Kidney (tissue), 14 donors: Measurements from ENCODE around the gene LPIN1. TPM values are rescaled to one million over a fixed set of nuclear protein-coding genes. Genes with fewer than 3 reads are reported as not detected.

Source experiments
- DNase-seq, 5 donors: peaks; one replicate each; pipeline ENCODE4 v3.0.0-alpha.2; 2013 to 2020
- FAIRE-seq: peaks from 2 replicates; lab custom pipeline; 2012; peaks lifted over from hg19 to GRCh38; lab: Jason Lieb, UNC
- H3K27ac ChIP-seq, 2 donors: one replicate each; pipeline ENCODE4 v1.7.0; 2013; ENCODE audit warnings: low read depth in 2 of 2, low read length in 2 of 2, inconsistent platforms in 1 of 2
- H3K27me3 ChIP-seq: one replicate; pipeline ENCODE4 v1.7.1; 2013; ENCODE audit warnings: low read length, inconsistent platforms; ENCODE audit not compliant: control insufficient read depth, insufficient read depth
- H3K36me3 ChIP-seq, 3 donors: one replicate each; pipeline versions ENCODE4 v1.7.0 to v1.7.1; 2013; ENCODE audit warnings: low read length in 3 of 3, control low read depth in 1 of 3, inconsistent platforms in 1 of 3; ENCODE audit not compliant: insufficient read depth in 3 of 3, control insufficient read depth in 2 of 3
- H3K4me1 ChIP-seq, 3 donors: one replicate each; pipeline versions ENCODE4 v1.7.0 to v1.7.1; 2013; ENCODE audit warnings: low read length in 3 of 3, inconsistent platforms in 1 of 3, low read depth in 1 of 3; ENCODE audit not compliant: control insufficient read depth in 2 of 3, insufficient read depth in 2 of 3
- H3K4me3 ChIP-seq, 3 donors: one replicate each; pipeline versions ENCODE4 v1.7.0 to v1.8.1; 2013; ENCODE audit warnings: low read length in 3 of 3, control low read depth in 1 of 3, inconsistent platforms in 1 of 3
- H3K9ac ChIP-seq, 3 donors: one replicate each; pipeline versions ENCODE4 v1.7.0 to v1.7.1; 2013; ENCODE audit warnings: low read length in 3 of 3, control low read depth in 1 of 3, inconsistent platforms in 1 of 3
- H3K9me3 ChIP-seq, 3 donors: one replicate each; pipeline versions ENCODE4 v1.7.0 to v1.7.1; 2013; ENCODE audit warnings: low read length in 3 of 3, control low read depth in 1 of 3, inconsistent platforms in 1 of 3; ENCODE audit not compliant: control insufficient read depth in 2 of 3, insufficient read depth in 1 of 3
- intact Hi-C: fragments of 100-400 bp; cut with DNase I; formaldehyde crosslinking; loops from one replicate; pipeline ENCODE4 v1.11.1; 2022
- polyA plus RNA-seq: library from polyadenylated mRNA; stranded (reverse); fragments of 350-450 nt; fragmentation: Illumina TruSeq; extraction: RNeasy Lipid Tissue Mini Kit (QIAGEN cat#74804); gene quantifications from one replicate; pipeline ENCODE4 v1.2.3, GENCODE V29; 2014; ENCODE audit warnings: low read depth, low replicate concordance; ENCODE audit not compliant: insufficient read depth
- total RNA-seq: library from RNA; stranded (reverse); fragmentation: NEBNext Ultra II Directional; extraction: Animal tissue kit (Norgen Biotek cat#: 25700); gene quantifications from one replicate; pipeline ENCODE4 v1.2.1, GENCODE V29; 2021
- TF ChIP-seq, protein P1 (sequence below): IDR thresholded peaks from 3 replicates; pipeline ENCODE4 v1.5.1; 2012; ENCODE audit warnings: mild to moderate bottlenecking, moderate library complexity, borderline replicate concordance; ENCODE audit not compliant: insufficient read depth; ENCODE audit errors: extremely low read depth
- donor health status: control.
- donor health status: control.
- donor health status: control.
- donor health status: control.
- donor health status: control.
- donor health status: DM: yes; HTN: yes; CAD: no.
- donor health status: Normal renal cell carcinoma (clear cell type).

Gene LPIN1
- total and polyA plus RNA-seq, 2 donors from 2014 or later = 11.8 to 36.8 TPM

DNA sequence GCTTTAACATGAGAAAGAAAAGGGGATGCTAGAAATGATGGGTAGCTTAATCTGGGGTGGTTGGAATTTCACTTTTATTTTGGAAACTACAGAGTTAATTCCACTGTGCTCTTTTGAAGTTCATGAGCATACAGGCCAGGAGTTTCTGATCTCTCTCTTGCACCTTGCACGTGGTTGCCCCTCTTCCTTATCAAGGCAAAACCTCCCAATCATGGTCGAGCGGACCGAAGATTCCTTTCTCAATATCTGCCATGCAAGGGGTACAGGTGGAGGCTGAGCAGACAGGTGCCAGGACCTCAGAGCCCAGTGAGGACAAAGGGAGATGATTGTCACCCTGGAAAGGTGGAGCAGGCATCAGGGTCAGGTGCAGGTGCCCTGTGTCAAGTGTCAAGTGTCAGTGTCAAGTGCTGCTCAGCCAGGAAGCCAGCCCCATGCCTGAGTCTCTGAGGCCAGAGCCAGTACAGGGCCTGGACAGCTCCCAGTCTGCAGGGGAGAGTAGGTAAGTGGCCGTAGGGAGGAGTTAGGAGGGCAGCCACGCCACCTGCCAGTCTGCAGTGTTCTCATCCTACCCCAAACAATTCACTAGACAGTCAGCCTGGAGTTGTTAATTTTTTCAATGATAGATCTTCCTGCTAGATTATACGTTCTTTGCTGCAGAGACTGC lies 42.2 kb downstream of the LPIN1 start:
- Histone ChIP-seq H3K9me3 (no peaks in the 10 kb centered on the region), H3K36me3 (peaks cover 6 to 46% (median 32%) of the 10 kb centered on the region in 3 donors), H3K27me3 (no peaks in the 10 kb centered on the region), H3K27ac (no peak overlapping the region), H3K4me3 (no peak overlapping the region), H3K9ac (no peak overlapping the region), H3K4me1 (no peaks in the 10 kb centered on the region)
- DNase-seq = no peak
- TF ChIP-seq, protein P1, sequence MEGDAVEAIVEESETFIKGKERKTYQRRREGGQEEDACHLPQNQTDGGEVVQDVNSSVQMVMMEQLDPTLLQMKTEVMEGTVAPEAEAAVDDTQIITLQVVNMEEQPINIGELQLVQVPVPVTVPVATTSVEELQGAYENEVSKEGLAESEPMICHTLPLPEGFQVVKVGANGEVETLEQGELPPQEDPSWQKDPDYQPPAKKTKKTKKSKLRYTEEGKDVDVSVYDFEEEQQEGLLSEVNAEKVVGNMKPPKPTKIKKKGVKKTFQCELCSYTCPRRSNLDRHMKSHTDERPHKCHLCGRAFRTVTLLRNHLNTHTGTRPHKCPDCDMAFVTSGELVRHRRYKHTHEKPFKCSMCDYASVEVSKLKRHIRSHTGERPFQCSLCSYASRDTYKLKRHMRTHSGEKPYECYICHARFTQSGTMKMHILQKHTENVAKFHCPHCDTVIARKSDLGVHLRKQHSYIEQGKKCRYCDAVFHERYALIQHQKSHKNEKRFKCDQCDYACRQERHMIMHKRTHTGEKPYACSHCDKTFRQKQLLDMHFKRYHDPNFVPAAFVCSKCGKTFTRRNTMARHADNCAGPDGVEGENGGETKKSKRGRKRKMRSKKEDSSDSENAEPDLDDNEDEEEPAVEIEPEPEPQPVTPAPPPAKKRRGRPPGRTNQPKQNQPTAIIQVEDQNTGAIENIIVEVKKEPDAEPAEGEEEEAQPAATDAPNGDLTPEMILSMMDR = no peak
- intact Hi-C loops = loop anchor here (10.0 kb wide), 1 partner anchor 314 kb away; no protein-coding TSS in a partner anchor
- FAIRE-seq = no peak

DNA sequence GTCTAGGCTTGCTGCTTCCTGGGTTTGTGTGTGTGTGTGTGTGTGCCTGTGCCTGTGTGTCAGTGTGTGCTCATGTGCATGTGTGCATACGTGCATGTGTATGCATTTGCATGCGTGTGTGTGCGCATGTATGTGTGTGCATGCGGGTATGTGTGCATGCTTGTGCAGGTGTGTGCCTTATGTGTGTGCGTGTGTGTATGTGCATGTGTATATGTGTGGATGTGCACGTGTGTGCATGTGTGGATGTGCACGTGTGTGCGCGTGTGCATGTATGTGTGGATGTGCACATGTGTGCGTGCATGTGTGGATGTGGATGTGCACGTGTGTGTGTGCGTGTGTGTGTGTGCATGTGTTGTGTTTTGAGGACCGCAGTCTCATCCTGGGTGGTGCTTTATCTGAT lies 42.8 kb downstream of the LPIN1 start:
- TF ChIP-seq, protein P1 = no peak
- intact Hi-C loops = loop anchor here (10.0 kb wide), 1 partner anchor 314 kb away; no protein-coding TSS in a partner anchor
- no peak overlapping the region for H3K4me3 ChIP-seq
- no peaks in the 10 kb centered on the region for H3K4me1 ChIP-seq
- H3K9me3 ChIP-seq = no peaks in the 10 kb centered on the region
- DNase-seq (no peak), FAIRE-seq (no peak)
- no peak overlapping the region for H3K9ac ChIP-seq
- no peak overlapping the region for H3K27ac ChIP-seq
- H3K27me3 ChIP-seq = no peaks in the 10 kb centered on the region
- peaks cover 6 to 46% (median 36%) of the 10 kb centered on the region in 3 donors for H3K36me3 ChIP-seq

DNA sequence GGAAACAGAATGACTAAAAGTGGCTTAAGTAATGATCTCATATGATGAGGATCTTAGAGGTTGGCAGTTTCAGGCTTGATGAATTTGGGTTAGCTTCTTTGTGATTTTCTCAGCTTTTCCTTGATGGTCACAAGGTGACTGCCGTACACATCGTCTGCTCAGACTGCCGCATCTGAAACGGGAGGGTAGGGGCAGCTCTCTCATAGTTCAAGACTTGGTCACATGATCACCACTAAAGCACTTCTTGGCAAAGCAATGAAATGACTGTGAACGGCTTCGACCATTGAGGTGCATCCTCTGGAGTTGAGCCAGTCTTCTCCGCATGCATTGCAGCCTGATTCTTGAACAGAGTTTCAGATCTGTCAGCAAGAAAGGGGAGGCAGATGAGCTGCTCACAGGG lies 43.8 kb downstream of the LPIN1 start:
- Histone ChIP-seq H3K27ac (no peak overlapping the region), H3K27me3 (no peaks in the 10 kb centered on the region), H3K9me3 (no peaks in the 10 kb centered on the region), H3K4me3 (no peak overlapping the region), H3K4me1 (no peaks in the 10 kb centered on the region), H3K36me3 (peaks cover 6 to 50% (median 37%) of the 10 kb centered on the region in 3 donors), H3K9ac (no peak overlapping the region)
- no peak for DNase-seq
- intact Hi-C loops = no loop called here
- no peak for FAIRE-seq
- TF ChIP-seq, protein P1 = no peak
